TTC549 (cell line): ENCODE results near the gene FOXD1.
"Not testable (repeated sequence)": the region's sequence is repeated elsewhere in the genome, so short reads cannot be mapped to it uniquely, and the experiment has no call there.

Source experiments
- FAIRE-seq: peaks from 2 replicates; lab custom pipeline; 2012; peaks lifted over from hg19 to GRCh38; lab: Jason Lieb, UNC

FOXD1 gene

GRCh38 chr5:73448463-73449136 lies at the start of gene FOXD1:
Gene FOXD1 (minus strand): TSS chr5:73448777. CDS start chr5:73448362, 415 bp downstream.
- peak; percentile 60 for FAIRE-seq

GRCh38 chr5:73497497-73498056 lies 49.0 kb upstream of the FOXD1 start:
- no peak for FAIRE-seq

- peak; percentile 81 for FAIRE-seq
Measured at GRCh38 chr5:73496984-73497457, 48.4 kb upstream of the FOXD1 start.

- no peak for FAIRE-seq
Measured at GRCh38 chr5:73495772-73496335, 47.3 kb upstream of the FOXD1 start.

- FAIRE-seq, result no peak
Measured at GRCh38 chr5:73494721-73495120, 46.1 kb upstream of the FOXD1 start.

- no peak for FAIRE-seq
Measured at GRCh38 chr5:73493421-73493820, 44.8 kb upstream of the FOXD1 start.

GRCh38 chr5:73491155-73491554 lies 42.6 kb upstream of the FOXD1 start:
- FAIRE-seq, result no peak

GRCh38 chr5:73490088-73490487 lies 41.5 kb upstream of the FOXD1 start:
- no peak for FAIRE-seq

GRCh38 chr5:73488806-73489205 lies 40.2 kb upstream of the FOXD1 start:
- no peak for FAIRE-seq

GRCh38 chr5:73487815-73488214 lies 39.2 kb upstream of the FOXD1 start:
- no peak for FAIRE-seq

GRCh38 chr5:73487257-73487656 lies 38.7 kb upstream of the FOXD1 start:
- not testable (repeated sequence) for FAIRE-seq

- no peak for FAIRE-seq
Measured at GRCh38 chr5:73486119-73486899, 37.7 kb upstream of the FOXD1 start.

GRCh38 chr5:73485715-73486114 lies 37.1 kb upstream of the FOXD1 start:
- FAIRE-seq, result no peak

- FAIRE-seq, result no peak
Measured at GRCh38 chr5:73484511-73484910, 35.9 kb upstream of the FOXD1 start.

- no peak for FAIRE-seq
Measured at GRCh38 chr5:73483676-73484075, 35.1 kb upstream of the FOXD1 start.

- no peak for FAIRE-seq
Measured at GRCh38 chr5:73482383-73483136, 34.0 kb upstream of the FOXD1 start.

- FAIRE-seq, result no peak
Measured at GRCh38 chr5:73480500-73480899, 31.9 kb upstream of the FOXD1 start.

GRCh38 chr5:73472116-73472515 lies 23.5 kb upstream of the FOXD1 start:
- FAIRE-seq, result no peak

- FAIRE-seq, result no peak
Measured at GRCh38 chr5:73471654-73472053, 23.1 kb upstream of the FOXD1 start.

- FAIRE-seq, result no peak
Measured at GRCh38 chr5:73469878-73470277, 21.3 kb upstream of the FOXD1 start.

- not testable (repeated sequence) for FAIRE-seq
Measured at GRCh38 chr5:73468638-73469037, 20.1 kb upstream of the FOXD1 start.
